Epithelial cell of proximal tubule (primary cell): ENCODE results near the gene AP1S1. TPM values are rescaled to one million over a fixed set of nuclear protein-coding genes. Genes with fewer than 3 reads are reported as not detected.

Experiments used
- DNase-seq: peaks from one replicate; pipeline ENCODE4 v3.0.0-alpha.2; 2011; ENCODE audit warnings: low read depth
- H3K4me3 ChIP-seq: 2 replicates; pipeline ENCODE4 v1.5.1; 2011; ENCODE audit warnings: low read depth, mild to moderate bottlenecking, low read length
- CTCF ChIP-seq: conservative IDR thresholded peaks from 2 replicates; pipeline ENCODE4 v1.5.1; 2012; ENCODE audit warnings: low read depth, mild to moderate bottlenecking, low read length
- total RNA-seq: library from RNA; depleted of rRNA; stranded (reverse); fragments of >200 nt; gene quantifications from 2 replicates; pipeline ENCODE4 v1.2.3, GENCODE V29; 2015

Gene AP1S1
- total RNA-seq, 1 donor from 2014 or later, result 190 TPM

GRCh38 chr7:101151908-101152651, 2.2 kb upstream of the AP1S1 start:
- TF ChIP-seq CTCF, result no peak

GRCh38 chr7:101154693-101155102, 422 bp downstream of the AP1S1 start:
- DNase-seq, result no peak
- TF ChIP-seq CTCF, result no peak
- peak overlapping the region; percentile 96 for H3K4me3 ChIP-seq

More at GRCh38 chr7:101151908-101152651, 2.2 kb upstream of the AP1S1 start:
- no peak overlapping the region for H3K4me3 ChIP-seq
- DNase-seq, result no peak

DNA sequence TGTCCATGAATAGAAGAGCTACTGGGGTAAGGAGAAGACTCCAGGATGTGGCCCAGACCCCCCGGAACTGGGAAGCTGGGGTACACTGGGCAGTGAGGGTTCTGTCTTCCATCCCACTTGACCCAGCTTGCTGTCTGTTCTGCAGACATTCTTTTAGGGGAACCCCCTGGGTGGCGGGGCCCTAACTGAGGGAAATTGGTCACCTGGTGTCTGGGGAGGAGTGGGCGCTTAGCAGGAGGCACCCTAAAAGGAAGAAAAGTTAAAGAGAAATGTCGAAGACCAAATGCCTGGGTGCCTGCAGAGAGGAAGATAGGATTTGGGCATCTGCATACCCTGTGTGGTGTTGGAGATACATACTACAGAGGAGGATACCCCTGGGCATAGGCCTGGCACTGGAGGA, 1.0 kb downstream of the AP1S1 start:
- peak overlapping the region; percentile 96 for H3K4me3 ChIP-seq
- DNase-seq, result no peak
- TF ChIP-seq CTCF, result no peak

DNA sequence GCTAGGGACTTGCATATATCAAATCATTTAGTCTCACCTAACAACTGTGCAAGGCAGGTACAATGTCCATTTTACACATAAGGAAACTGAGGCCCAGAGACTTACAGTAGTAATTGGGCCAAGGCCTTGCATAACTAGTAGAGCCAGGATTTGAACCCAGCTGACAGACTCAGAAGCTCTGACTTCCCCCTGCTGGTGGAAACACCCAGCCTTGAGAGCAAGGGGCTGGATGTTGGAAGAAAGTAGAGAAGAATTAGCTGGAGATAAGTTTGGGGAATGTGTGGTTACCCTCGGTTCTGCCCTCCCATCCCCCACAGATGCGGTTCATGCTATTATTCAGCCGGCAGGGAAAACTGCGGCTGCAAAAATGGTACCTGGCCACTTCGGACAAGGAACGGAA, 2.0 kb downstream of the AP1S1 start:
- peak; percentile 44 for TF ChIP-seq CTCF
- DNase-seq, result no peak
- no peak overlapping the region for H3K4me3 ChIP-seq

GRCh38 chr7:101156866-101157589, 2.8 kb downstream of the AP1S1 start:
- DNase-seq, result no peak
- no peak for TF ChIP-seq CTCF
- no peak overlapping the region for H3K4me3 ChIP-seq

GRCh38 chr7:101159696-101160674, 5.7 kb downstream of the AP1S1 start:
- H3K4me3 ChIP-seq, result no peak overlapping the region
- TF ChIP-seq CTCF, result no peak
- DNase-seq, result no peak
